Lower lobe of right lung (tissue), 2 donors: ENCODE results near the gene COG7. TPM values are rescaled to one million over a fixed set of nuclear protein-coding genes. Genes with fewer than 3 reads are reported as not detected.
A peak's percentile ranks its signal among the peaks of the same experiment; 100 is the strongest.

ENCODE experiments used
- ATAC-seq, 2 donors: fragments of 200-7000 bp; cut with Tn5 transposase; one replicate each; pipeline ENCODE4 v1.9.1; 2020 to 2022; ENCODE audit warnings: mild to moderate bottlenecking in 2 of 2, moderate library complexity in 2 of 2
- DNase-seq: peaks from one replicate; pipeline ENCODE4 v3.0.0-alpha.2; 2020
- H3K27ac ChIP-seq: fragments of 200-600 bp; one replicate; pipeline ENCODE4 v1.8.0; 2022
- H3K27me3 ChIP-seq: fragments of 200-600 bp; one replicate; pipeline ENCODE4 v1.8.0; 2022; ENCODE audit warnings: low read depth
- H3K36me3 ChIP-seq: fragments of 200-600 bp; one replicate; pipeline ENCODE4 v1.8.0; 2022; ENCODE audit warnings: mild to moderate bottlenecking
- H3K4me1 ChIP-seq: fragments of 200-600 bp; one replicate; pipeline ENCODE4 v1.8.0; 2022
- H3K4me3 ChIP-seq: fragments of 200-600 bp; one replicate; pipeline ENCODE4 v1.8.0; 2022; ENCODE audit warnings: mild to moderate bottlenecking
- H3K9me3 ChIP-seq: fragments of 200-600 bp; one replicate; pipeline ENCODE4 v1.8.0; 2022
- CTCF ChIP-seq: fragments of 200-600 bp; IDR thresholded peaks from one replicate; pipeline ENCODE4 v1.8.0; 2022; ENCODE audit warnings: antibody characterized with exemption, mild to moderate bottlenecking
- intact Hi-C: fragments of 100-400 bp; cut with DNase I; formaldehyde crosslinking; loops from one replicate; pipeline ENCODE4 v1.11.0; 2022
- total RNA-seq: library from RNA; stranded (reverse); fragmentation: NEBNext Ultra II Directional; extraction: Animal tissue kit (Norgen Biotek cat#: 25700); gene quantifications from one replicate; pipeline ENCODE4 v1.2.1, GENCODE V29; 2021
- donor health status: DM: no; HTN: yes; CAD: no; lungs with severe emphysema.

The COG7 gene
- total RNA-seq, 1 donor from 2014 or later = 21.3 TPM

DNA sequence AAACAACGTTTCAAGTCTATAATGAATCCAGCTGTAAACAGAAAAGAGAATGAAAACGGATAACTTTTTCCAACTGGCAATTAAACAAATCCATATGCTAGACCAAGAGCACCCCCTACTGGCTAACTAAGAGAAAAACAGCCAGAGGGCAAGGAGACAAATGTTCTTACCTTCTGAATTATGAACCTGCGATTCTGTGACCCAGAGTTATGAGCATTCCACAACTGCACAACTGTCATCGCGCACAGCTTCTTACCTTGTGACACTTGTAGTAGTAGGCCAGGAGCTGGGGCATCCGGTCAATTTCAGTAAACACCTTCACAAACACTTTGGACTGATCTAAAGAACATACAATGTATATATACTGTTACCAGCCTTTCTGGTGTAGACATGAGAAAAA is 18.6 kb downstream of the COG7 start:
- Histone ChIP-seq H3K36me3 (peaks cover 59% of the 10 kb centered on the region), H3K27me3 (no peaks in the 10 kb centered on the region), H3K27ac (no peak overlapping the region), H3K4me1 (peaks cover 18% of the 10 kb centered on the region), H3K9me3 (no peaks in the 10 kb centered on the region), H3K4me3 (no peak overlapping the region)
- peak; percentile 91 for TF ChIP-seq CTCF
- peak; percentile 69 to 82 for ATAC-seq
- intact Hi-C loops = no loop called here
- no peak for DNase-seq

DNA sequence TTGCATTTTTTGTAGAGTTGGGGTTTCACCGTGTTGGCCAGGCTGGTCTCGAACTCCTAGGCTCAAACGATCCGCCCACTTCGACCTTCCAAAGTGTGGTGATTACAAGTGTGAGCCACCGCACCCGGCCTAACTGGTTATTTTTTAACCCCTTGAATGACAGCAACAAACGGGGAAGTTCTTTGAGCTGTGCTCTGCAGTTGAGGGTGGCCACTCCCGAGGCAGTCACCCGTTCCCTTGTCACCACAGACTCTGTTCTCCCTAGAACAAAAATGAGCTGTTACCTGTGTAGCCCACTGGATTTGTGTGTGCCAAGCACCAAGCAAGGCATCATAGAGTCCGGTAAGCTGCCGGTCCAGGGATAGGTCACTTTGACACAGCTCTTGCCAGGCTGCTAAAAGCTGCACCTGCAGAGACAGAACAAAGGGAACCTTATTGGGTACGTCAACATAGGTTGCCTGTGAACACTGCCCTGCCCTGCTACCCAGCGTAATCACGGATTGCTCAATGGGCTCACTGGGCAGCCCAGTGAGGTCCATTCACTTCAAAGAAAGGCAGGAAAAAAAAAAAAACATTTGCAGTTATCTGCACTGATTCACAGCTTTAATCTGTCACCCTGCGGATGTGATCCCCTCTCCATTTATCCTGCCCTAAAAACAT is 19.6 kb downstream of the COG7 start:
- intact Hi-C loops = no loop called here
- ATAC-seq = peak; percentile 4 to 63
- Histone ChIP-seq H3K4me1 (peaks cover 18% of the 10 kb centered on the region), H3K36me3 (peaks cover 55% of the 10 kb centered on the region), H3K4me3 (no peak overlapping the region), H3K9me3 (no peaks in the 10 kb centered on the region), H3K27me3 (no peaks in the 10 kb centered on the region), H3K27ac (no peak overlapping the region)
- peak; percentile 53 for DNase-seq
- no peak for TF ChIP-seq CTCF

DNA sequence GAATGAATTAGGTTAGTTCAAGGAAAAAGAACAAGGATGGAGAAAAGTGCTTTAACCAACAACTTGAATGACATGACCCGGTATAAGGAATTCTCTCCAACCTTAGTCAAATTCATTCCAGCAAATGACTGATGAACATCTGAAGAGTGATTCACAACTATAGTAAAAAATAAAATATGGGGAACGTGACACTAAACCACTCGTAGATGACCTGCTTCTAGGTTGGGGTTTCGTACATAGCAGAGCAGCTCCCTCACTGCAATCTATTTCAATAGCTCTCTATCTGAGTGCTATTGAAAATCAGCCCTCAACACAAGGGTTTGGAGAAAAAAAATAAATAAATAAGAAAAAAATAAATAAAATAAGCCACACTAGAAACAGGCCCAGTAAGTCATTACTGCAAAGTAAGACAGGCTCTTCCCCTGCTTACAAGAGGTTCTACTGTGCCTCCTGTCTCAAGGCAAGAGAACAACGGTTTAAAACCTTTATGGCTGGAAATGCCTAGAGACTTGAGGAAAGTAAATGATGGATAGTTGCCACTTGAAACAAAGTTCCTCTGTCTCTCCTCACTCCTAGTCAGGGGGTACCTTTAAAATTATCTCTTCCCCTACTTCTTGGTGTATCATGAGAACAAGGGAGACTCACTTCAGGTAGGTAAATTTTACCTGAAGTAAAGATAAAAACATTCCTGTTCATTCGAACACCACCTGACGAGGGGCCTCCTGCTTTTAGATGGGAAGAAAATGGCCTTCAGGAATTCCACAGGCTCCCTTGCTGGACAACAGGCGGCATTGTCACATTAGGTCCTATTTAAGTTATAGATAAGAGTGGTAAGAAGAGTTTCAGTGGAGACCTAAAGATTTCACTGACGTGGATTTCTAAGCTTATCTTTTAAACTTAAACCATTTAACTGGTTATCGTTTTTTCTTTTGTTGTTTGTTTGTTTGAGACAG is 20.5 kb downstream of the COG7 start:
- Histone ChIP-seq H3K4me1 (peaks cover 18% of the 10 kb centered on the region), H3K27ac (peak overlapping the region; percentile 4), H3K27me3 (no peaks in the 10 kb centered on the region), H3K36me3 (peaks cover 47% of the 10 kb centered on the region), H3K9me3 (no peaks in the 10 kb centered on the region), H3K4me3 (no peak overlapping the region)
- intact Hi-C loops = no loop called here
- TF ChIP-seq CTCF = no peak
- DNase-seq (no peak), ATAC-seq (peak; percentile 46 to 72)

GRCh38 chr16:23428351-23428750 is 24.6 kb downstream of the COG7 start:
- Histone ChIP-seq H3K36me3 (peaks cover 45% of the 10 kb centered on the region), H3K4me3 (no peak overlapping the region), H3K9me3 (no peaks in the 10 kb centered on the region), H3K4me1 (peaks cover 19% of the 10 kb centered on the region), H3K27me3 (no peaks in the 10 kb centered on the region), H3K27ac (no peak overlapping the region)
- intact Hi-C loops = no loop called here
- DNase-seq (no peak), ATAC-seq (no peak)
- TF ChIP-seq CTCF = no peak

DNA sequence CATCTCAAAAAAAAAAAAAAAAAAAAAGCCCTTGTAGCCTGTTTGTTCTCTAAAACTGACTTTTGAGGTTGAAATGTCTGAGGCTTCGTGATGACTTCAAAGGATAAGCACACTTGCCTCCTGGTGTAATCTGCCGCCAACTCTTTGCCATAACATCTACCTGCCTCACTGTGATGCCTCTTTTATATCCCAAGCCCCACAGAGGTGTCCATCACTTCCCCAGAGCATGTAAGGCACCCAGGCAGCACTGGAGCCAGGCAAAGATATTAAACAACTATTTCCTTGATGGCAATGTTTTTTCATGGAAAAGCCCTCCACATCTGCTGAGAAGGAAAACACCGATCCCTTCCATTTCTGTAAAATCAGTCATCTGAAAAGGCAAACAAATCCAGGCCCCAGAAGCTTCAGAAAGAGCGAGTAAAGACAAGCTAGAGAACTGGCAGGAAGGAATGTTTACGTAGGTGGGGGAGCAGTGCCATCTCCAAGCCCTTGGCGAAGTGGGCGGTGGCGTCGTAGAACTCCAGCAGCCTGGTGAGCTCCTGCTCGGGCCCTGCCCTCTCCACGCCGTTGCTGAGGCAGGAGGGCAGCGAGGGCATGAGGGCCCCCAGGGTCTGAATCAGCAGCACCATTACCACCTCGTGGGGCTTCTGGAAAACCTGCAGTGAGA is 28.6 kb downstream of the COG7 start:
- H3K9me3 ChIP-seq = no peaks in the 10 kb centered on the region
- H3K27me3 ChIP-seq = no peaks in the 10 kb centered on the region
- peak overlapping the region; percentile 85 for H3K27ac ChIP-seq
- DNase-seq (peak; percentile 64), ATAC-seq (peak; percentile 69 to 76)
- intact Hi-C loops = no loop called here
- H3K4me1 ChIP-seq = peaks cover 28% of the 10 kb centered on the region
- no peak for TF ChIP-seq CTCF
- no peak overlapping the region for H3K4me3 ChIP-seq
- peaks cover 16% of the 10 kb centered on the region for H3K36me3 ChIP-seq
